Measurements from ENCODE around the gene PPAT.

The PPAT gene

DNA sequence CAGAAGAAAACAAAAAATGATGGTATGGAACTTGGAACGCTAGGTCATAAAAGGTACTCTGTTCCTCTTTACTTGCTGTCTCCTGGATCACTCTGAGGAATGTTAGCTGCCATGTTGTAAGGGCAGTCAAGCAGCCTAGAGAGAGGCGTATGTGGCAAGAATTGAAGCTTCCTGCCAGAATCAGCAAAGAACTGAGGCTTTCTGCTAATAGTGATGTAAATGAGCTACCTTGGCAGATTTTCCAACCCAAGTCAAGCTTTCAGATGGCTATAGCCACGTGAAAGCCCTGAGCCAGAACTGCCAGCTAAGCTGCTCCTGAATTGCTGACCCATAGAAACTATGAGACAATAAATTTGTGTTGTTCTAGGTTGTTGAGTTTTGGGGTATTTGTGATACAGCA is 86.8 kb downstream of the PPAT start:
- DNase-seq (ENCODE audit: low read depth), result no peak
- in situ Hi-C loops (cut with HindIII; ENCODE audit: low sequenced_read_pairs), result no loop called here
- TF ChIP-seq, protein P1, sequence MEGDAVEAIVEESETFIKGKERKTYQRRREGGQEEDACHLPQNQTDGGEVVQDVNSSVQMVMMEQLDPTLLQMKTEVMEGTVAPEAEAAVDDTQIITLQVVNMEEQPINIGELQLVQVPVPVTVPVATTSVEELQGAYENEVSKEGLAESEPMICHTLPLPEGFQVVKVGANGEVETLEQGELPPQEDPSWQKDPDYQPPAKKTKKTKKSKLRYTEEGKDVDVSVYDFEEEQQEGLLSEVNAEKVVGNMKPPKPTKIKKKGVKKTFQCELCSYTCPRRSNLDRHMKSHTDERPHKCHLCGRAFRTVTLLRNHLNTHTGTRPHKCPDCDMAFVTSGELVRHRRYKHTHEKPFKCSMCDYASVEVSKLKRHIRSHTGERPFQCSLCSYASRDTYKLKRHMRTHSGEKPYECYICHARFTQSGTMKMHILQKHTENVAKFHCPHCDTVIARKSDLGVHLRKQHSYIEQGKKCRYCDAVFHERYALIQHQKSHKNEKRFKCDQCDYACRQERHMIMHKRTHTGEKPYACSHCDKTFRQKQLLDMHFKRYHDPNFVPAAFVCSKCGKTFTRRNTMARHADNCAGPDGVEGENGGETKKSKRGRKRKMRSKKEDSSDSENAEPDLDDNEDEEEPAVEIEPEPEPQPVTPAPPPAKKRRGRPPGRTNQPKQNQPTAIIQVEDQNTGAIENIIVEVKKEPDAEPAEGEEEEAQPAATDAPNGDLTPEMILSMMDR (IDR thresholded peaks at IDR 0.05; ENCODE audit: low read depth, low read length, missing control alignments), result no peak

DNA sequence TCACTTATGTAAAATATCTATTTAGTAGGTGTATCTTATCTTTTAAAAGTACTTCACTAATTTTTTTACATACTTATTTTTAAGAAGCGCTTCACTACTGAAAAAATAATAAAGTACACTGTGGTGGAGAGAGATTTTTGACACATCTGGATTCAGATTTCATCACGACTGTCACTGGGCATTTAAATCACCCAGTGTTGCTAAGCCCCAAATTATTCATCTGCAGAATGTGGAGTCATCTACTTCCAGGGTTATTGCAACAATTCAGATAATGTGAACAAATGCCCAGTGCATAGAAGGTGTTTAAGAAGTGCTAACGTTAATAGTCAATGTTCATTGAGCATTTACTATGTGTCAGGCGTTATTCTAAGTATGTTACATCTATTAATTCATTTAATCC is 90.0 kb downstream of the PPAT start:
- in situ Hi-C loops (cut with HindIII; ENCODE audit: low sequenced_read_pairs), result no loop called here
- no peak for DNase-seq (ENCODE audit: low read depth)
- TF ChIP-seq, protein P1 (IDR thresholded peaks at IDR 0.05; ENCODE audit: low read depth, low read length, missing control alignments), result no peak
- no peak overlapping the region for H3K4me3 ChIP-seq (ENCODE audit: low read depth, low read length)

More for the DNA sequence above, 86.8 kb downstream of the PPAT start:
- no peak overlapping the region for H3K4me3 ChIP-seq (ENCODE audit: low read depth, low read length)

All from astrocyte of the cerebellum (primary cell).